Stimulated activated CD4-positive, alpha-beta T cell treated with anti-CD3 and anti-CD28 coated beads, Interleukin-4, amount 100 ng/mL, for 24 hours (primary cell): ENCODE data around the gene ANO6.

Source experiments
- DNase-seq: peaks from one replicate; pipeline ENCODE4 v3.0.0-alpha.2; 2020

Gene ANO6

GRCh38 chr12:45475594-45475993, 259.7 kb downstream of the ANO6 start:
- DNase-seq = no peak

GRCh38 chr12:45477526-45477925, 261.6 kb downstream of the ANO6 start:
- no peak for DNase-seq

- DNase-seq = no peak
Measured at GRCh38 chr12:45478931-45479330, 263.0 kb downstream of the ANO6 start.

GRCh38 chr12:45481746-45482145, 265.9 kb downstream of the ANO6 start:
- no peak for DNase-seq

GRCh38 chr12:45483571-45483970, 267.7 kb downstream of the ANO6 start:
- no peak for DNase-seq
